Ishikawa (cell line): Measurements from ENCODE around the gene LRCOL1.

ENCODE experiments used
- CEBPB ChIP-seq: IDR thresholded peaks from 2 replicates; pipeline ENCODE4 v1.6.1; 2012
- CREB1 ChIP-seq: IDR thresholded peaks from 2 replicates; pipeline ENCODE4 v1.6.1; 2012; ENCODE audit warnings: low read depth
- EGR1 ChIP-seq: IDR thresholded peaks from 2 replicates; pipeline ENCODE4 v1.6.1; 2012
- EP300 ChIP-seq: IDR thresholded peaks from 2 replicates; pipeline ENCODE4 v1.6.1; 2012; ENCODE audit warnings: borderline replicate concordance
- FOXM1 ChIP-seq: IDR thresholded peaks from 2 replicates; pipeline ENCODE4 v1.6.1; 2012; ENCODE audit warnings: low read depth, borderline replicate concordance
- NFIC ChIP-seq: IDR thresholded peaks from 2 replicates; pipeline ENCODE4 v1.6.1; 2012
- RAD21 ChIP-seq: IDR thresholded peaks from 2 replicates; pipeline ENCODE4 v1.6.1; 2012; ENCODE audit warnings: low read depth
- REST ChIP-seq: IDR thresholded peaks from 2 replicates; pipeline ENCODE4 v1.6.1; 2012; ENCODE audit warnings: low read depth, mild to moderate bottlenecking
- TAF1 ChIP-seq: IDR thresholded peaks from 2 replicates; pipeline ENCODE4 v1.6.1; 2012; ENCODE audit warnings: low read depth, mild to moderate bottlenecking
- TCF12 ChIP-seq: IDR thresholded peaks from 2 replicates; pipeline ENCODE4 v1.6.1; 2012; ENCODE audit warnings: low read depth
- TEAD4 ChIP-seq: IDR thresholded peaks from 2 replicates; pipeline ENCODE4 v1.6.1; 2012
- YY1 ChIP-seq: IDR thresholded peaks from 2 replicates; pipeline ENCODE4 v1.6.1; 2012; ENCODE audit warnings: low read depth
- ZBTB7A ChIP-seq: IDR thresholded peaks from 2 replicates; pipeline ENCODE4 v1.6.1; 2012; ENCODE audit warnings: low read depth
- TF ChIP-seq, protein P1 (sequence below): IDR thresholded peaks from 2 replicates; pipeline ENCODE4 v1.6.1; 2012
- TF ChIP-seq, protein P2 (sequence below): IDR thresholded peaks from 2 replicates; pipeline ENCODE4 v1.6.1; 2012

Gene LRCOL1

DNA sequence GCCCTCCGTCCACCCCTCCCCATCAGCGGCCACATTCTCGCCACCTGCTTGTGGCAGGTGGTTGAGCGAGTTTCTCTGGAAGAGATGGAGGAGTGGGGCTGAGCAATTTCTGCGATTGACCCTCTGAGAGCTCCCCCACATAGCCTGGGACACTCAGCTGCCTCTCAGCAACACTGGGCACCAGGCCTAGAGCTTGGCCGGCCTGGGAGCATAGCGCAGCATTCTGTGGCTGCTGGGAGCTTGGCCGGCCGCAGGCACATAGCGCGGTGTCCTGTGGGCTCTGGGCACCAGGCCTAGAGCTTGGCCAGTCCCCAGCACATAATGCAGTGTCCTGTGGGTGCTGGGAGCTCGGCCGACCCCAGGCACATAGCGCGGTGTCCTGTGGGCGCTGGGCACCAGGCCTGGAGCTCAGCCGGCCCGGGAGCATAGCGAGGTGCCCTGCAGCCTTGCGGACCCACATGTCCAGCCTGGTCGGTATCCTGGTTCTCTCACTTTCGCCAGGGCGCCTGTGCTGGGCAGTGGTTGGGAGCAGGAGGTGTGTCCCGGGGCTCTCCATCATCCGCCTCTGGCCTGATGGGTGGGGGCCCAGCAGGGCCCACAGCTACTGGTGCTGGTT is 43.8 kb downstream of the LRCOL1 start:
- TF ChIP-seq REST (no peak), ZBTB7A (no peak), RAD21 (no peak), EP300 (no peak), YY1 (no peak), CREB1 (no peak), EGR1 (no peak), TCF12 (no peak), TEAD4 (no peak)
- TF ChIP-seq, protein P1, sequence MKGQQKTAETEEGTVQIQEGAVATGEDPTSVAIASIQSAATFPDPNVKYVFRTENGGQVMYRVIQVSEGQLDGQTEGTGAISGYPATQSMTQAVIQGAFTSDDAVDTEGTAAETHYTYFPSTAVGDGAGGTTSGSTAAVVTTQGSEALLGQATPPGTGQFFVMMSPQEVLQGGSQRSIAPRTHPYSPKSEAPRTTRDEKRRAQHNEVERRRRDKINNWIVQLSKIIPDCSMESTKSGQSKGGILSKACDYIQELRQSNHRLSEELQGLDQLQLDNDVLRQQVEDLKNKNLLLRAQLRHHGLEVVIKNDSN, result no peak

DNA sequence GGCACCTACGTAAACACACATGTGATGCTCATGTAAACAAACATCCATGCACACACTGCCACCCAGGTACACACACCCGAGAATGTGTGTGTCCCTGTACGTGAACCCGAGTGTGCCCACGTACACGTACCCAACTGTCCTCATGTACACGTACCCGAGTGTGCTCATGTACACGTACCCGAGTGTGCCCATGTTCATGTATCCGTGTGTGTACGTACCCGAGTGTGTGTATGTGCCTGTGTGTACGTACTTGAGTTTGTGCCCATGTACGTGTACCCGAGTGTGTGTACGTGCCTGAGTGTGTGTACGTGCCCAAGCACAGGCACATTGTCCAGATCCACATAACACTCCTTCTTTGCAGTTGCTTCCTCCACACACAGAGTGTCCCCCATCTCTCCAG is 45.0 kb downstream of the LRCOL1 start:
- TF ChIP-seq REST (no peak), FOXM1 (no peak), YY1 (no peak), CREB1 (no peak), NFIC (no peak), TEAD4 (no peak), TAF1 (no peak), RAD21 (no peak), EGR1 (no peak), CEBPB (no peak), TCF12 (no peak), EP300 (no peak), ZBTB7A (no peak)
- TF ChIP-seq, protein P2, sequence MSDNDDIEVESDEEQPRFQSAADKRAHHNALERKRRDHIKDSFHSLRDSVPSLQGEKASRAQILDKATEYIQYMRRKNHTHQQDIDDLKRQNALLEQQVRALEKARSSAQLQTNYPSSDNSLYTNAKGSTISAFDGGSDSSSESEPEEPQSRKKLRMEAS, result no peak
- TF ChIP-seq, protein P1, result no peak

- TF ChIP-seq EGR1 (no peak), TAF1 (no peak), TCF12 (no peak), FOXM1 (no peak), ZBTB7A (no peak), CREB1 (no peak), CEBPB (no peak), TEAD4 (no peak), YY1 (no peak), EP300 (no peak), REST (no peak), RAD21 (no peak), NFIC (no peak)
- TF ChIP-seq, protein P2, result no peak
- TF ChIP-seq, protein P1, result no peak
Measured at GRCh38 chr12:132563911-132564310, 46.5 kb downstream of the LRCOL1 start.

- no peak for TF ChIP-seq EP300
Measured at GRCh38 chr12:132562489-132563021, 47.8 kb downstream of the LRCOL1 start.
